Ascending aorta (tissue), 2 donors: Measurements from ENCODE around the gene F10. TPM values are rescaled to one million over a fixed set of nuclear protein-coding genes. Genes with fewer than 3 reads are reported as not detected.

Experiments
- DNase-seq, 2 donors: peaks; one replicate each; pipeline ENCODE4 v3.0.0-alpha.2; 2019; ENCODE audit warnings: low spot score in 2 of 2
- H3K27ac ChIP-seq, 2 donors: fragments of 200-600 bp; sonication (generic); one replicate each; pipeline ENCODE4 v1.5.1; 2016 to 2017; ENCODE audit warnings: mild to moderate bottlenecking in 1 of 2
- H3K27me3 ChIP-seq: fragments of 200-600 bp; sonication (generic); one replicate; pipeline ENCODE4 v1.5.1; 2017
- H3K36me3 ChIP-seq, 2 donors: fragments of 200-600 bp; sonication (generic); one replicate each; pipeline ENCODE4 v1.5.1; 2016
- H3K4me1 ChIP-seq, 2 donors: fragments of 200-600 bp; sonication (generic); one replicate each; pipeline ENCODE4 v1.5.1; 2016 to 2017; ENCODE audit warnings: mild to moderate bottlenecking in 1 of 2
- H3K4me3 ChIP-seq, 2 donors: fragments of 200-600 bp; sonication (generic); one replicate each; pipeline ENCODE4 v1.5.1; 2016 to 2017; ENCODE audit warnings: mild to moderate bottlenecking in 1 of 2
- H3K9me3 ChIP-seq, 2 donors: fragments of 200-600 bp; sonication (generic); one replicate each; pipeline ENCODE4 v1.5.1; 2016
- CTCF ChIP-seq, 3 experiments: fragments of 200-600 bp in 2 of 3; fragments of 450-650 bp in 1 of 3; sonication (generic) in 2 of 3; IDR thresholded peaks; one replicate each; pipeline ENCODE4 v1.5.1; 2016 to 2019; ENCODE audit warnings: antibody characterized with exemption in 3 of 3, mild to moderate bottlenecking in 1 of 3, moderate library complexity in 1 of 3
- intact Hi-C: fragments of 100-400 bp; cut with DNase I; formaldehyde crosslinking; loops from one replicate; pipeline ENCODE4 v1.15.1; 2023
- total RNA-seq: library from RNA; depleted of rRNA; stranded (reverse); fragments of >200 nt; gene quantifications from one replicate; pipeline ENCODE4 v1.1.0, GENCODE V29; 2016

The F10 gene
- total RNA-seq, 1 donor from 2014 or later: 15.8 TPM

- Histone ChIP-seq H3K9me3 (no peaks in the 10 kb centered on the region), H3K27ac (no peak overlapping the region), H3K36me3 (peaks cover 68 to 90% of the 10 kb centered on the region in 2 donors), H3K4me3 (no peak overlapping the region), H3K27me3 (no peaks in the 10 kb centered on the region), H3K4me1 (no peaks in the 10 kb centered on the region)
- no peak for DNase-seq
- TF ChIP-seq CTCF (IDR thresholded peaks at IDR 0.05): no peak
- intact Hi-C loops: no loop called here
These were observed 55.7 kb downstream of the F10 start for GRCh38 chr13:113178070-113178895.

GRCh38 chr13:113178896-113179167, 56.2 kb downstream of the F10 start:
- no peaks in the 10 kb centered on the region for H3K9me3 ChIP-seq
- no peak overlapping the region for H3K27ac ChIP-seq
- no peak for TF ChIP-seq CTCF (IDR thresholded peaks at IDR 0.05)
- H3K36me3 ChIP-seq: peaks cover 73 to 91% of the 10 kb centered on the region in 2 donors
- no peaks in the 10 kb centered on the region for H3K27me3 ChIP-seq
- H3K4me1 ChIP-seq: no peaks in the 10 kb centered on the region
- no peak for DNase-seq
- no peak overlapping the region for H3K4me3 ChIP-seq
- intact Hi-C loops: no loop called here

- intact Hi-C loops: no loop called here
- H3K4me1 ChIP-seq: no peaks in the 10 kb centered on the region
- peaks cover 78 to 94% of the 10 kb centered on the region in 2 donors for H3K36me3 ChIP-seq
- H3K27ac ChIP-seq: no peak overlapping the region
- TF ChIP-seq CTCF (IDR thresholded peaks at IDR 0.05): no peak
- no peak for DNase-seq
- no peaks in the 10 kb centered on the region for H3K9me3 ChIP-seq
- no peak overlapping the region for H3K4me3 ChIP-seq
- no peaks in the 10 kb centered on the region for H3K27me3 ChIP-seq
These were observed 57.0 kb downstream of the F10 start for GRCh38 chr13:113179374-113180230.

GRCh38 chr13:113182046-113182445, 59.4 kb downstream of the F10 start:
- Histone ChIP-seq H3K9me3 (no peaks in the 10 kb centered on the region), H3K27me3 (no peaks in the 10 kb centered on the region), H3K27ac (no peak overlapping the region), H3K4me3 (no peak overlapping the region), H3K36me3 (peaks cover 70 to 78% of the 10 kb centered on the region in 2 donors), H3K4me1 (no peaks in the 10 kb centered on the region)
- no peak for TF ChIP-seq CTCF (IDR thresholded peaks at IDR 0.05)
- DNase-seq: no peak
- intact Hi-C loops: no loop called here

GRCh38 chr13:113183450-113184129, 61.0 kb downstream of the F10 start:
- intact Hi-C loops: no loop called here
- Histone ChIP-seq H3K27ac (no peak overlapping the region), H3K9me3 (no peaks in the 10 kb centered on the region), H3K27me3 (no peaks in the 10 kb centered on the region), H3K36me3 (peaks cover 55 to 70% of the 10 kb centered on the region in 2 donors), H3K4me1 (no peaks in the 10 kb centered on the region), H3K4me3 (no peak overlapping the region)
- no peak for DNase-seq
- TF ChIP-seq CTCF (IDR thresholded peaks at IDR 0.05): no peak
